Astrocyte of the cerebellum (primary cell): ENCODE data around the gene FBXL7.

Experiments used
- DNase-seq: peaks from one replicate; pipeline ENCODE4 v3.0.0-alpha.2; 2011; ENCODE audit warnings: low read depth
- H3K4me3 ChIP-seq: 2 replicates; pipeline ENCODE4 v1.5.1; 2011; ENCODE audit warnings: mild to moderate bottlenecking, low read depth, low read length, moderate library complexity
- CTCF ChIP-seq: IDR thresholded peaks from 2 replicates; pipeline ENCODE4 v1.5.1; 2012; ENCODE audit warnings: low read length, low read depth, moderate library complexity, mild to moderate bottlenecking; ENCODE audit errors: missing control alignments
- in situ Hi-C: cut with HindIII; loops from 2 replicates; pipeline ENCODE4 v1.10.0; 2017; ENCODE audit warnings: low sequenced_read_pairs

The FBXL7 gene

GRCh38 chr5:15551113-15551504, 51.1 kb downstream of the FBXL7 start:
- in situ Hi-C loops, result no loop called here
- TF ChIP-seq CTCF, result no peak
- no peak overlapping the region for H3K4me3 ChIP-seq
- DNase-seq, result no peak

GRCh38 chr5:15554542-15554941, 54.6 kb downstream of the FBXL7 start:
- TF ChIP-seq CTCF, result no peak
- no peak overlapping the region for H3K4me3 ChIP-seq
- in situ Hi-C loops, result no loop called here
- DNase-seq, result no peak

GRCh38 chr5:15555176-15555575, 55.2 kb downstream of the FBXL7 start:
- in situ Hi-C loops, result no loop called here
- no peak overlapping the region for H3K4me3 ChIP-seq
- no peak for DNase-seq
- no peak for TF ChIP-seq CTCF

GRCh38 chr5:15558240-15558639, 58.3 kb downstream of the FBXL7 start:
- TF ChIP-seq CTCF, result no peak
- in situ Hi-C loops, result no loop called here
- no peak for DNase-seq
- no peak overlapping the region for H3K4me3 ChIP-seq

GRCh38 chr5:15558681-15559080, 58.7 kb downstream of the FBXL7 start:
- no peak for TF ChIP-seq CTCF
- no peak overlapping the region for H3K4me3 ChIP-seq
- in situ Hi-C loops, result no loop called here
- no peak for DNase-seq

- TF ChIP-seq CTCF, result no peak
- H3K4me3 ChIP-seq, result no peak overlapping the region
- in situ Hi-C loops, result no loop called here
- DNase-seq, result no peak
Measured at GRCh38 chr5:15560421-15560820, 60.4 kb downstream of the FBXL7 start.

GRCh38 chr5:15564523-15564922, 64.5 kb downstream of the FBXL7 start:
- no peak for DNase-seq
- in situ Hi-C loops, result no loop called here
- no peak for TF ChIP-seq CTCF
- no peak overlapping the region for H3K4me3 ChIP-seq
